Stomach smooth muscle (tissue), 2 donors: ENCODE data around the gene TRPM5.

Experiments
- H3K27ac ChIP-seq: one replicate; pipeline ENCODE4 v1.7.0; 2013; ENCODE audit warnings: mild to moderate bottlenecking, low read length, inconsistent platforms
- H3K27me3 ChIP-seq, 2 donors: one replicate each; pipeline ENCODE4 v1.7.0; 2013; ENCODE audit warnings: low read length in 2 of 2; ENCODE audit not compliant: insufficient read depth in 2 of 2, control insufficient read depth in 1 of 2
- H3K36me3 ChIP-seq, 2 donors: one replicate each; pipeline ENCODE4 v1.7.0; 2013; ENCODE audit warnings: low read length in 2 of 2; ENCODE audit not compliant: control insufficient read depth in 2 of 2, insufficient read depth in 2 of 2
- H3K4me1 ChIP-seq: one replicate; pipeline ENCODE4 v1.7.0; 2013; ENCODE audit warnings: low read length; ENCODE audit not compliant: control insufficient read depth, insufficient read depth
- H3K4me3 ChIP-seq, 2 donors: one replicate each; pipeline ENCODE4 v1.7.0; 2013; ENCODE audit warnings: low read length in 2 of 2
- H3K9ac ChIP-seq, 2 donors: one replicate each; pipeline ENCODE4 v1.7.0; 2013; ENCODE audit warnings: low read length in 2 of 2, mild to moderate bottlenecking in 1 of 2
- H3K9me3 ChIP-seq, 2 donors: one replicate each; pipeline ENCODE4 v1.7.0; 2013; ENCODE audit warnings: low read length in 2 of 2; ENCODE audit not compliant: control insufficient read depth in 2 of 2
- donor health status: healthy.
- donor health status: Pancreatic carcinoma.

Gene TRPM5

GRCh38 chr11:2468363-2469235 lies 24.3 kb upstream of the TRPM5 start:
- H3K36me3 ChIP-seq: no peaks in the 10 kb centered on the region
- H3K27ac ChIP-seq: no peak overlapping the region
- no peaks in the 10 kb centered on the region for H3K4me1 ChIP-seq
- H3K9ac ChIP-seq: no peak overlapping the region
- H3K27me3 ChIP-seq: peaks cover 0 to 15% of the 10 kb centered on the region in 2 donors
- no peaks in the 10 kb centered on the region for H3K9me3 ChIP-seq
- H3K4me3 ChIP-seq: no peak overlapping the region

- Histone ChIP-seq H3K4me3 (no peak overlapping the region), H3K27me3 (peaks cover 0 to 15% of the 10 kb centered on the region in 2 donors), H3K9me3 (no peaks in the 10 kb centered on the region), H3K36me3 (no peaks in the 10 kb centered on the region), H3K9ac (no peak overlapping the region), H3K27ac (no peak overlapping the region), H3K4me1 (no peaks in the 10 kb centered on the region)
Measured at GRCh38 chr11:2467695-2468055, 23.4 kb upstream of the TRPM5 start.

- Histone ChIP-seq H3K4me3 (no peak overlapping the region), H3K9ac (no peak overlapping the region), H3K27ac (no peak overlapping the region), H3K27me3 (peaks cover 0 to 12% of the 10 kb centered on the region in 2 donors), H3K4me1 (no peaks in the 10 kb centered on the region), H3K36me3 (no peaks in the 10 kb centered on the region), H3K9me3 (no peaks in the 10 kb centered on the region)
Measured at GRCh38 chr11:2466869-2467694, 22.8 kb upstream of the TRPM5 start.

GRCh38 chr11:2466069-2466801 lies 21.9 kb upstream of the TRPM5 start:
- Histone ChIP-seq H3K9me3 (no peaks in the 10 kb centered on the region), H3K4me1 (no peaks in the 10 kb centered on the region), H3K36me3 (no peaks in the 10 kb centered on the region), H3K27me3 (peaks cover 0 to 5% of the 10 kb centered on the region in 2 donors), H3K9ac (no peak overlapping the region), H3K27ac (no peak overlapping the region), H3K4me3 (no peak overlapping the region)

- H3K9me3 ChIP-seq: no peaks in the 10 kb centered on the region
- peaks cover 0 to 2% of the 10 kb centered on the region in 2 donors for H3K27me3 ChIP-seq
- no peak overlapping the region for H3K27ac ChIP-seq
- H3K4me1 ChIP-seq: no peaks in the 10 kb centered on the region
- H3K4me3 ChIP-seq: no peak overlapping the region
- H3K9ac ChIP-seq: no peak overlapping the region
- H3K36me3 ChIP-seq: no peaks in the 10 kb centered on the region
Measured at GRCh38 chr11:2465202-2466068, 21.1 kb upstream of the TRPM5 start.

GRCh38 chr11:2464451-2465165 lies 20.3 kb upstream of the TRPM5 start:
- Histone ChIP-seq H3K27ac (no peak overlapping the region), H3K36me3 (no peaks in the 10 kb centered on the region), H3K27me3 (no peaks in the 10 kb centered on the region), H3K4me3 (no peak overlapping the region), H3K4me1 (no peaks in the 10 kb centered on the region), H3K9ac (no peak overlapping the region), H3K9me3 (no peaks in the 10 kb centered on the region)

GRCh38 chr11:2463766-2464277 lies 19.5 kb upstream of the TRPM5 start:
- H3K4me3 ChIP-seq: no peak overlapping the region
- no peak overlapping the region for H3K27ac ChIP-seq
- no peaks in the 10 kb centered on the region for H3K4me1 ChIP-seq
- no peaks in the 10 kb centered on the region for H3K27me3 ChIP-seq
- H3K9me3 ChIP-seq: no peaks in the 10 kb centered on the region
- no peaks in the 10 kb centered on the region for H3K36me3 ChIP-seq
- no peak overlapping the region for H3K9ac ChIP-seq

- Histone ChIP-seq H3K9me3 (no peaks in the 10 kb centered on the region), H3K9ac (no peak overlapping the region), H3K4me3 (no peak overlapping the region), H3K36me3 (no peaks in the 10 kb centered on the region), H3K27ac (no peak overlapping the region), H3K27me3 (no peaks in the 10 kb centered on the region), H3K4me1 (no peaks in the 10 kb centered on the region)
Measured at GRCh38 chr11:2462986-2463765, 18.9 kb upstream of the TRPM5 start.

- no peak overlapping the region for H3K9ac ChIP-seq
- no peaks in the 10 kb centered on the region for H3K9me3 ChIP-seq
- no peak overlapping the region for H3K27ac ChIP-seq
- no peaks in the 10 kb centered on the region for H3K36me3 ChIP-seq
- no peaks in the 10 kb centered on the region for H3K4me1 ChIP-seq
- no peak overlapping the region for H3K4me3 ChIP-seq
- H3K27me3 ChIP-seq: no peaks in the 10 kb centered on the region
Measured at GRCh38 chr11:2462543-2462985, 18.2 kb upstream of the TRPM5 start.
